ENCODE measurements around the gene SLC22A23. TPM values are rescaled to one million over a fixed set of nuclear protein-coding genes. Genes with fewer than 3 reads are reported as not detected.
A peak's percentile ranks its signal among the peaks of the same experiment; 100 is the strongest.

The SLC22A23 gene
- total RNA-seq, 1 donor from 2014 or later = 27.8 TPM

GRCh38 chr6:3471286-3471685 lies 14.4 kb upstream of the SLC22A23 start:
- TF ChIP-seq CTCF (IDR thresholded peaks at IDR 0.05) = no peak
- no peaks in the 10 kb centered on the region for H3K27me3 ChIP-seq (ENCODE audit: low read depth)
- intact Hi-C loops (cut with DNase I) = no loop called here
- no peak overlapping the region for H3K27ac ChIP-seq
- no peaks in the 10 kb centered on the region for H3K9me3 ChIP-seq
- no peaks in the 10 kb centered on the region for H3K4me1 ChIP-seq
- DNase-seq (no peak), ATAC-seq (peak in 1 of 2 donors; percentile 40)
- H3K36me3 ChIP-seq = no peaks in the 10 kb centered on the region
- no peak overlapping the region for H3K4me3 ChIP-seq

GRCh38 chr6:3468585-3468984 lies 11.7 kb upstream of the SLC22A23 start:
- no peak for ATAC-seq
- no peak for DNase-seq
- H3K27ac ChIP-seq = no peak overlapping the region
- no peaks in the 10 kb centered on the region for H3K36me3 ChIP-seq
- H3K4me1 ChIP-seq = no peaks in the 10 kb centered on the region
- no peaks in the 10 kb centered on the region for H3K27me3 ChIP-seq (ENCODE audit: low read depth)
- no peak for TF ChIP-seq CTCF (IDR thresholded peaks at IDR 0.05)
- no peak overlapping the region for H3K4me3 ChIP-seq
- intact Hi-C loops (cut with DNase I) = no loop called here
- H3K9me3 ChIP-seq = no peaks in the 10 kb centered on the region

GRCh38 chr6:3467996-3468395 lies 11.1 kb upstream of the SLC22A23 start:
- H3K9me3 ChIP-seq = no peaks in the 10 kb centered on the region
- H3K27ac ChIP-seq = no peak overlapping the region
- H3K4me3 ChIP-seq = no peak overlapping the region
- H3K27me3 ChIP-seq (ENCODE audit: low read depth) = no peaks in the 10 kb centered on the region
- ATAC-seq = no peak
- H3K36me3 ChIP-seq = no peaks in the 10 kb centered on the region
- no peak for DNase-seq
- no peak for TF ChIP-seq CTCF (IDR thresholded peaks at IDR 0.05)
- H3K4me1 ChIP-seq = no peaks in the 10 kb centered on the region
- intact Hi-C loops (cut with DNase I) = no loop called here

GRCh38 chr6:3466488-3467219 lies 9.8 kb upstream of the SLC22A23 start:
- intact Hi-C loops (cut with DNase I) = no loop called here
- no peak overlapping the region for H3K4me3 ChIP-seq
- H3K4me1 ChIP-seq = no peaks in the 10 kb centered on the region
- H3K27ac ChIP-seq = no peak overlapping the region
- DNase-seq (no peak), ATAC-seq (no peak)
- TF ChIP-seq CTCF (IDR thresholded peaks at IDR 0.05) = no peak
- no peaks in the 10 kb centered on the region for H3K27me3 ChIP-seq (ENCODE audit: low read depth)
- no peaks in the 10 kb centered on the region for H3K36me3 ChIP-seq
- H3K9me3 ChIP-seq = no peaks in the 10 kb centered on the region

- no peaks in the 10 kb centered on the region for H3K36me3 ChIP-seq
- intact Hi-C loops (cut with DNase I) = no loop called here
- no peak overlapping the region for H3K27ac ChIP-seq
- no peak for DNase-seq
- H3K9me3 ChIP-seq = no peaks in the 10 kb centered on the region
- no peak for TF ChIP-seq CTCF (IDR thresholded peaks at IDR 0.05)
- no peak for ATAC-seq
- no peak overlapping the region for H3K4me3 ChIP-seq
- H3K4me1 ChIP-seq = peaks cover 18% of the 10 kb centered on the region
- H3K27me3 ChIP-seq (ENCODE audit: low read depth) = peaks cover 3% of the 10 kb centered on the region
Measured at GRCh38 chr6:3460253-3460652, 3.4 kb upstream of the SLC22A23 start.
